Nephron progenitor cell (in vitro differentiated cells): Measurements from ENCODE around the gene SLC49A3.
"Not testable (repeated sequence)": the region's sequence is repeated elsewhere in the genome, so short reads cannot be mapped to it uniquely, and the experiment has no call there.

ENCODE experiments used
- DNase-seq: peaks from one replicate; pipeline ENCODE4 v3.0.0; 2021
- H3K27ac Mint-ChIP-seq: 2 replicates; pipeline ENCODE4 v1.8.0; 2021; ENCODE audit warnings: mild to moderate bottlenecking, moderate library complexity, mixed read lengths
- H3K27me3 Mint-ChIP-seq: 2 replicates; pipeline ENCODE4 v1.8.0; 2021; ENCODE audit warnings: mild to moderate bottlenecking, low read depth, mixed read lengths; ENCODE audit not compliant: poor library complexity
- H3K36me3 Mint-ChIP-seq: 2 replicates; pipeline ENCODE4 v1.8.0; 2021; ENCODE audit warnings: low read depth, mixed read lengths
- H3K4me1 Mint-ChIP-seq: 2 replicates; pipeline ENCODE4 v1.8.0; 2021; ENCODE audit warnings: mixed read lengths
- H3K4me3 Mint-ChIP-seq: 2 replicates; pipeline ENCODE4 v1.8.0; 2021; ENCODE audit warnings: mild to moderate bottlenecking, moderate library complexity, mixed read lengths
- H3K9me3 Mint-ChIP-seq: 2 replicates; pipeline ENCODE4 v1.8.0; 2021; ENCODE audit warnings: mild to moderate bottlenecking, moderate library complexity, mixed read lengths
- CTCF ChIP-seq: fragments of 200-600 bp; sonication (generic); IDR thresholded peaks from 2 replicates; pipeline ENCODE4 v1.5.0; 2021; ENCODE audit warnings: antibody characterized with exemption

Gene SLC49A3

GRCh38 chr4:671769-672168, 17.2 kb downstream of the SLC49A3 start:
- Mint-ChIP-seq H3K27ac (no peak overlapping the region), H3K27me3 (peaks cover 3% of the 10 kb centered on the region), H3K4me1 (peaks cover 13% of the 10 kb centered on the region), H3K4me3 (no peak overlapping the region), H3K9me3 (no peaks in the 10 kb centered on the region), H3K36me3 (peaks cover 24% of the 10 kb centered on the region)
- TF ChIP-seq CTCF, result no peak
- DNase-seq, result no peak

- H3K9me3 Mint-ChIP-seq, H3K27me3 Mint-ChIP-seq, H3K4me3 Mint-ChIP-seq, H3K27ac Mint-ChIP-seq, DNase-seq: not testable (repeated sequence)
- Mint-ChIP-seq H3K4me1 (peaks cover 14% of the 10 kb centered on the region), H3K36me3 (peaks cover 24% of the 10 kb centered on the region)
Observed at GRCh38 chr4:669806-670559, 19.0 kb downstream of the SLC49A3 start.

GRCh38 chr4:668219-668618, 20.7 kb downstream of the SLC49A3 start:
- Mint-ChIP-seq H3K27ac (peak overlapping the region; percentile 76), H3K36me3 (peaks cover 20% of the 10 kb centered on the region)
- not testable (repeated sequence) for H3K27me3 Mint-ChIP-seq, H3K4me1 Mint-ChIP-seq, H3K4me3 Mint-ChIP-seq, H3K9me3 Mint-ChIP-seq, DNase-seq

- no peak for TF ChIP-seq CTCF
Observed at GRCh38 chr4:667545-667925, 21.4 kb downstream of the SLC49A3 start.

GRCh38 chr4:666822-667544, 22.0 kb downstream of the SLC49A3 start:
- Mint-ChIP-seq H3K27ac (no peak overlapping the region), H3K4me1 (peaks cover 5% of the 10 kb centered on the region), H3K36me3 (peaks cover 12% of the 10 kb centered on the region), H3K9me3 (no peaks in the 10 kb centered on the region), H3K4me3 (no peak overlapping the region), H3K27me3 (peaks cover 3% of the 10 kb centered on the region)
- TF ChIP-seq CTCF, result no peak
- no peak for DNase-seq

More at GRCh38 chr4:667545-667925, 21.4 kb downstream of the SLC49A3 start:
- Mint-ChIP-seq H3K36me3 (peaks cover 16% of the 10 kb centered on the region), H3K9me3 (no peaks in the 10 kb centered on the region), H3K4me1 (peaks cover 5% of the 10 kb centered on the region), H3K4me3 (no peak overlapping the region), H3K27me3 (peaks cover 3% of the 10 kb centered on the region), H3K27ac (peak overlapping the region; percentile 76)
- no peak for DNase-seq

- no peak for TF ChIP-seq CTCF
- H3K9me3 Mint-ChIP-seq, result no peaks in the 10 kb centered on the region
- H3K36me3 Mint-ChIP-seq, result peaks cover 8% of the 10 kb centered on the region
- H3K27me3 Mint-ChIP-seq, result peaks cover 5% of the 10 kb centered on the region
- peaks cover 5% of the 10 kb centered on the region for H3K4me1 Mint-ChIP-seq
- no peak for DNase-seq
- H3K4me3 Mint-ChIP-seq, result no peak overlapping the region
- no peak overlapping the region for H3K27ac Mint-ChIP-seq
Observed at GRCh38 chr4:666436-666810, 22.5 kb downstream of the SLC49A3 start.
